Measurements from ENCODE around the gene GIT2.

The GIT2 gene

DNA sequence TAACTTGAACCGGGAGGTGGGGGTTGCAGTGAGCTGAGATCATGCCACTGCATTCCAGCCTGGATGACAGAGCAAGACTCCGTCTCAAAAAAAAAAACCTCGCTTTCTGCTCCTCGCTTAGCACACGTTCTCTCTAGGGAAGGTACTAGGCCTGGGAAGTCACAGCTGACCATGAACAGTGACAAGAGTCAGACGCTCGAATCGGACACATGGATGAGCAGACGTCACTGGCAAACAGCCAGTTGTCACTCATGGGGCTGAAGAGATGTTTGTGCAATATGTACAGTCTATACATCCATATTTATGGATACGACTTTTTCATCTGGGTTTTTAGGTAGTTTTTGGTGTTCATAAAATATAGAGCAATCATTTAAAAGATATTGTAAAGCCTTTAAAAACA is 76.7 kb downstream of the GIT2 start:
- Histone ChIP-seq H3K36me3 (ENCODE audit: insufficient read depth) (no peaks in the 10 kb centered on the region), H3K79me2 (ENCODE audit: insufficient read depth, low read depth) (no peaks in the 10 kb centered on the region), H3K4me1 (ENCODE audit: low read depth, poor library complexity, severe bottlenecking) (no peaks in the 10 kb centered on the region), H3K27me3 (ENCODE audit: insufficient read depth, low read depth) (no peaks in the 10 kb centered on the region), H3K4me2 (no peak overlapping the region), H3K9ac (no peak overlapping the region), H3K27ac (no peak overlapping the region), H3K4me3 (IDR thresholded peaks at IDR 0.05; ENCODE audit: insufficient read depth, low read depth, low read length) (no peak overlapping the region), H4K20me1 (ENCODE audit: insufficient read depth) (no peaks in the 10 kb centered on the region), H2AFZ (ENCODE audit: low read depth) (no peak overlapping the region)
- TF ChIP-seq, protein P1, sequence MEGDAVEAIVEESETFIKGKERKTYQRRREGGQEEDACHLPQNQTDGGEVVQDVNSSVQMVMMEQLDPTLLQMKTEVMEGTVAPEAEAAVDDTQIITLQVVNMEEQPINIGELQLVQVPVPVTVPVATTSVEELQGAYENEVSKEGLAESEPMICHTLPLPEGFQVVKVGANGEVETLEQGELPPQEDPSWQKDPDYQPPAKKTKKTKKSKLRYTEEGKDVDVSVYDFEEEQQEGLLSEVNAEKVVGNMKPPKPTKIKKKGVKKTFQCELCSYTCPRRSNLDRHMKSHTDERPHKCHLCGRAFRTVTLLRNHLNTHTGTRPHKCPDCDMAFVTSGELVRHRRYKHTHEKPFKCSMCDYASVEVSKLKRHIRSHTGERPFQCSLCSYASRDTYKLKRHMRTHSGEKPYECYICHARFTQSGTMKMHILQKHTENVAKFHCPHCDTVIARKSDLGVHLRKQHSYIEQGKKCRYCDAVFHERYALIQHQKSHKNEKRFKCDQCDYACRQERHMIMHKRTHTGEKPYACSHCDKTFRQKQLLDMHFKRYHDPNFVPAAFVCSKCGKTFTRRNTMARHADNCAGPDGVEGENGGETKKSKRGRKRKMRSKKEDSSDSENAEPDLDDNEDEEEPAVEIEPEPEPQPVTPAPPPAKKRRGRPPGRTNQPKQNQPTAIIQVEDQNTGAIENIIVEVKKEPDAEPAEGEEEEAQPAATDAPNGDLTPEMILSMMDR (conservative IDR thresholded peaks at IDR 0.05; ENCODE audit: low read depth, low read length) = no peak

DNA sequence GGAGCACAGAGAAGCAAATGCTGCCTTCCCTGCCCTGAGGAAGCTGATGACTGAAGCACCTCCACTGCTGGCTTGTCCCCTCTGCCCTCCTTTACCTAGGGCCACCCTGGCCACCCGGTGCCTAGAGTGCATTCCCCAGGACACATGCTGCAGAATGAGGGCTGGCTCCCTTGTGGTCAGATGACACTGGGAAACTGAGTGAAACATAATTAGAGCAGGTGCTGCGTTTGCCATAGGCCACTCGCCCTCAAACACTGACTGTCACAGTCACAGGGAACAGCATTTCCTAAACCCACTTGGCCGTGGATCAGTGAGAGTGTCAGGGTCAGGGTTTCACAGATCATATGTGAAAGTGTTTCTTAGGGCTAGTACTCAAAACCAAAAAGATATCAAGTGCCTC is 80.1 kb downstream of the GIT2 start:
- Histone ChIP-seq H3K27me3 (ENCODE audit: insufficient read depth, low read depth) (no peaks in the 10 kb centered on the region), H3K79me2 (ENCODE audit: insufficient read depth, low read depth) (no peaks in the 10 kb centered on the region), H2AFZ (ENCODE audit: low read depth) (no peak overlapping the region), H3K27ac (no peak overlapping the region), H4K20me1 (ENCODE audit: insufficient read depth) (no peaks in the 10 kb centered on the region), H3K9ac (no peak overlapping the region), H3K4me3 (IDR thresholded peaks at IDR 0.05; ENCODE audit: insufficient read depth, low read depth, low read length) (no peak overlapping the region), H3K4me1 (ENCODE audit: low read depth, poor library complexity, severe bottlenecking) (no peaks in the 10 kb centered on the region), H3K36me3 (ENCODE audit: insufficient read depth) (no peaks in the 10 kb centered on the region), H3K4me2 (no peak overlapping the region)
- TF ChIP-seq, protein P1 (conservative IDR thresholded peaks at IDR 0.05; ENCODE audit: low read depth, low read length) = no peak

DNA sequence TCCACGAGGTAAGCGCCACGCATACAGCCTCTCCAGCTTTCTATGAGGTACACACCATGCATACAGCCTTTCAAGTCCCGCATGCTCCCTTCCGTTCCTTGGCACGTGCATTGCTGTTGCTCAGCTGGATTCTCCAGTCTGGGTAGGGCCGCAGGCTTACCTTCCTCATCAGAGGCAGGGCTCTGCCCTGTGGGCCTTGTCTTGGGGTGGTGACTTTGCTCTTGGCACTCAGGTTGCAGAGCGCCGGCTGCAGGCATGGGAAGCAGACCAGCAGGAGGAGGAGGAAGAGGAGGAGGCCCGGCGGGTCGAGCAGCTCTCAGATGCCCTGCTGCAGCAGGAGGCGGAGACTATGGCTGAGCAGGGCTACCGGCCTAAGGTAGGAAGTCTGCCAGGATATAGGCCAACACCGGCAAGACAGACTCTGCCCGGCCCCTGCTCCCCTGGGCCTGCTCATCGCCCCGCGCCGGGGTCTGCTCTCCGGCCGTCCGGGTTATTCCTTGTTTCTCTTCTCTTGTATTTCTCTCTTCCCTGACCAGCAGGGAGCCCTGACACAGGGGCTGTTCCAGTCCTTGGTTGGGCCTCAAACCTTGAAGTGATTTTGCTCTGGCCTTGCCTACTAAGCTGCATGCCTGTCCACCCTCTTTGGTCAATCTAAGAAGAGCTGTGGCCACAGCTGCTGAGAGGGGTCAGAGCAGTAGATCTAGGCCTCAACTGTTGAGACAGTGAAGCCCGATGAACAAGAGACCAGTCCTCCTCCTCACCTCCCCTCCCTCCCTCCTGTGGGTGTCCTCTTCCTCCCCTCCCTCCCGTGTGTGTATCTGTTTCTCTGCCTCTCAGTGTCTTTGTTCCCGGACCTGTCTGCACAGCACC is 80.8 kb downstream of the GIT2 start:
- no peak overlapping the region for H3K9ac ChIP-seq
- H3K4me3 ChIP-seq (IDR thresholded peaks at IDR 0.05; ENCODE audit: insufficient read depth, low read depth, low read length) = no peak overlapping the region
- TF ChIP-seq, protein P1 (conservative IDR thresholded peaks at IDR 0.05; ENCODE audit: low read depth, low read length) = no peak
- H3K36me3 ChIP-seq (ENCODE audit: insufficient read depth) = no peaks in the 10 kb centered on the region
- H2AFZ ChIP-seq (ENCODE audit: low read depth) = no peak overlapping the region
- H3K27me3 ChIP-seq (ENCODE audit: insufficient read depth, low read depth) = no peaks in the 10 kb centered on the region
- no peaks in the 10 kb centered on the region for H4K20me1 ChIP-seq (ENCODE audit: insufficient read depth)
- no peaks in the 10 kb centered on the region for H3K79me2 ChIP-seq (ENCODE audit: insufficient read depth, low read depth)
- H3K27ac ChIP-seq = no peak overlapping the region
- no peaks in the 10 kb centered on the region for H3K4me1 ChIP-seq (ENCODE audit: low read depth, poor library complexity, severe bottlenecking)
- H3K4me2 ChIP-seq = no peak overlapping the region

DNA sequence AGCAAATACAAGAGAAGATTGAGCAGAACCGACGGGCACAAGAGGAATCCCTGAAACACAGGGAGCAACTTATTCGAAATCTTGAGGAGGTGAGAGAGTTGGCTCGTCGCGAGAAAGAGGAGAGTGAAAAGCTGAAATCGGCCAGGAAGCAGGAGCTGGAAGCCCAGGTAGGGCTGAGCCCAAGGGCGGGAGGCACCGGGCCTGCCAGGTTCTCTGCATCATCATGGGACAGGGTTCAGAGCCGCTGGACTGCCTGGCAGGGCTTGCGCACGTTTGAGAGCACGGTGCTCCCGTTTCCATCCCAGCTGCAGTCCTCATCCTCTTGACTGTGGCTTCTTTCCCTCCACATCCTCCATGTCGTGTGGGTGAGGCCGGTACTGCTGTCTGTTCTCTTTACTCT is 81.7 kb downstream of the GIT2 start:
- no peaks in the 10 kb centered on the region for H3K4me1 ChIP-seq (ENCODE audit: low read depth, poor library complexity, severe bottlenecking)
- H2AFZ ChIP-seq (ENCODE audit: low read depth) = no peak overlapping the region
- no peaks in the 10 kb centered on the region for H4K20me1 ChIP-seq (ENCODE audit: insufficient read depth)
- H3K36me3 ChIP-seq (ENCODE audit: insufficient read depth) = no peaks in the 10 kb centered on the region
- TF ChIP-seq, protein P1 (conservative IDR thresholded peaks at IDR 0.05; ENCODE audit: low read depth, low read length) = no peak
- H3K27me3 ChIP-seq (ENCODE audit: insufficient read depth, low read depth) = no peaks in the 10 kb centered on the region
- no peaks in the 10 kb centered on the region for H3K79me2 ChIP-seq (ENCODE audit: insufficient read depth, low read depth)
- H3K9ac ChIP-seq = no peak overlapping the region
- H3K27ac ChIP-seq = no peak overlapping the region
- H3K4me2 ChIP-seq = no peak overlapping the region
- no peak overlapping the region for H3K4me3 ChIP-seq (IDR thresholded peaks at IDR 0.05; ENCODE audit: insufficient read depth, low read depth, low read length)
